WERI-Rb-1 (cell line): Measurements from ENCODE around the gene RELN.

Experiments
- DNase-seq: peaks from one replicate; pipeline ENCODE4 v3.0.0-alpha.2; 2020
- H3K27ac ChIP-seq: fragments of 250-450 bp; sonication (Bioruptor Pico); 2 replicates; pipeline ENCODE4 v1.5.1; 2020; ENCODE audit warnings: mild to moderate bottlenecking, moderate library complexity
- H3K27me3 ChIP-seq: fragments of 250-450 bp; sonication (Bioruptor Pico); 2 replicates; pipeline ENCODE4 v1.5.1; 2021; ENCODE audit warnings: mild to moderate bottlenecking, low read depth, moderate library complexity; ENCODE audit not compliant: insufficient read depth, severe bottlenecking
- H3K36me3 ChIP-seq: fragments of 250-450 bp; sonication (Bioruptor Pico); 2 replicates; pipeline ENCODE4 v1.5.1; 2020; ENCODE audit warnings: mild to moderate bottlenecking, moderate library complexity
- H3K4me3 ChIP-seq: 2 replicates; pipeline ENCODE4 v1.5.1; 2011; ENCODE audit warnings: low read depth, mild to moderate bottlenecking, control low read depth, low read length
- H3K9me3 ChIP-seq: fragments of 250-450 bp; sonication (Bioruptor Pico); 2 replicates; pipeline ENCODE4 v1.5.1; 2021; ENCODE audit warnings: mild to moderate bottlenecking, moderate library complexity; ENCODE audit not compliant: severe bottlenecking
- TF ChIP-seq, protein P1 (sequence below): IDR thresholded peaks from 2 replicates; pipeline ENCODE4 v1.5.1; 2011; ENCODE audit warnings: low read depth, mild to moderate bottlenecking, control low read depth, inconsistent platforms, low read length

RELN gene

GRCh38 chr7:103871473-103871872, 118.0 kb downstream of the RELN start:
- no peak for DNase-seq
- TF ChIP-seq, protein P1, sequence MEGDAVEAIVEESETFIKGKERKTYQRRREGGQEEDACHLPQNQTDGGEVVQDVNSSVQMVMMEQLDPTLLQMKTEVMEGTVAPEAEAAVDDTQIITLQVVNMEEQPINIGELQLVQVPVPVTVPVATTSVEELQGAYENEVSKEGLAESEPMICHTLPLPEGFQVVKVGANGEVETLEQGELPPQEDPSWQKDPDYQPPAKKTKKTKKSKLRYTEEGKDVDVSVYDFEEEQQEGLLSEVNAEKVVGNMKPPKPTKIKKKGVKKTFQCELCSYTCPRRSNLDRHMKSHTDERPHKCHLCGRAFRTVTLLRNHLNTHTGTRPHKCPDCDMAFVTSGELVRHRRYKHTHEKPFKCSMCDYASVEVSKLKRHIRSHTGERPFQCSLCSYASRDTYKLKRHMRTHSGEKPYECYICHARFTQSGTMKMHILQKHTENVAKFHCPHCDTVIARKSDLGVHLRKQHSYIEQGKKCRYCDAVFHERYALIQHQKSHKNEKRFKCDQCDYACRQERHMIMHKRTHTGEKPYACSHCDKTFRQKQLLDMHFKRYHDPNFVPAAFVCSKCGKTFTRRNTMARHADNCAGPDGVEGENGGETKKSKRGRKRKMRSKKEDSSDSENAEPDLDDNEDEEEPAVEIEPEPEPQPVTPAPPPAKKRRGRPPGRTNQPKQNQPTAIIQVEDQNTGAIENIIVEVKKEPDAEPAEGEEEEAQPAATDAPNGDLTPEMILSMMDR, result no peak
- H3K36me3 ChIP-seq, result no peaks in the 10 kb centered on the region

GRCh38 chr7:103870664-103871063, 118.8 kb downstream of the RELN start:
- DNase-seq, result no peak
- TF ChIP-seq, protein P1, result no peak
- Histone ChIP-seq H3K4me3 (no peak overlapping the region), H3K9me3 (no peaks in the 10 kb centered on the region), H3K36me3 (no peaks in the 10 kb centered on the region), H3K27ac (no peak overlapping the region), H3K27me3 (no peaks in the 10 kb centered on the region)

More at GRCh38 chr7:103871473-103871872, 118.0 kb downstream of the RELN start:
- no peaks in the 10 kb centered on the region for H3K27me3 ChIP-seq
- H3K9me3 ChIP-seq, result no peaks in the 10 kb centered on the region
- H3K4me3 ChIP-seq, result no peak overlapping the region
- H3K27ac ChIP-seq, result no peak overlapping the region

DNA sequence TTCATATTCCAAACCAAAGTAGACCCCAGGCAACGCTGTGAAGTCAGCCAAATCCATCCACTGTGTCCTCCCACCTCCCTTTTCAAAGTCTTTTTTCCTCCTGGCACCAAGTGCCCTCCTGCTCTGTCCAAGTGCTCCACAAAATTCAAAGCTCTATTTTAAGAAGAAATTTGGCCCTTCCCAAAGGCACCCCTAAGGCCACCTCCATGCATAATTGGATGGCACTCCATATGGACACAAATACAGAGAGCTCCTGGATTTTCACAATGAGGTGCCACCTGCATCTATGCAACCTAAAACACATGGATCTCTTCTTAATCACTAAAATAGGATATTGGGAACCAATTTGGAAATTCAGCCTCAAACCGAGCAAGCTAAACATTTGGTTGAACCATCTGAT, 121.6 kb downstream of the RELN start:
- TF ChIP-seq, protein P1, result no peak
- Histone ChIP-seq H3K27me3 (no peaks in the 10 kb centered on the region), H3K27ac (no peak overlapping the region), H3K4me3 (no peak overlapping the region), H3K9me3 (no peaks in the 10 kb centered on the region), H3K36me3 (no peaks in the 10 kb centered on the region)
- DNase-seq, result no peak

DNA sequence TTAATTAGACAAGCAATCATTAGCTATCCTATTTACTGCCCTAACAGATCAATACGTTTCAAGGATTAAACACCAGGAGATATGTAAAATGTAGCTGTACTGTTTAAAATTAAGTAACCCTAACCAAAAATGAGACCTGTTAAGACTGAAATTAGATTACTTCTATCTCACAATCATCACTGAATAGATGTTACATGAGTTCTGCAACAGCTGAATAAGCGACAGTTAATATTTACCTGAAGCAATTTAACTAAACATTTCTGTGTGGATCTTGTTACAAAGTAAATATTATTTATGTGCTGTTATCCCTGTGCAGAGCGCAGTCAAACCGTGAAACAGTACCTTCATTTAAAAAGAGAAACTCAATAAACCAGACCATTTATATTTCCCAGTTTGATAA, 122.5 kb downstream of the RELN start:
- H3K27me3 ChIP-seq, result no peaks in the 10 kb centered on the region
- H3K36me3 ChIP-seq, result no peaks in the 10 kb centered on the region
- H3K9me3 ChIP-seq, result no peaks in the 10 kb centered on the region
- no peak overlapping the region for H3K4me3 ChIP-seq
- no peak for DNase-seq
- TF ChIP-seq, protein P1, result no peak
- H3K27ac ChIP-seq, result no peak overlapping the region

GRCh38 chr7:103865442-103865841, 124.0 kb downstream of the RELN start:
- no peak for DNase-seq
- Histone ChIP-seq H3K9me3 (no peaks in the 10 kb centered on the region), H3K36me3 (no peaks in the 10 kb centered on the region), H3K27ac (no peak overlapping the region), H3K27me3 (no peaks in the 10 kb centered on the region), H3K4me3 (no peak overlapping the region)
- TF ChIP-seq, protein P1, result no peak

DNA sequence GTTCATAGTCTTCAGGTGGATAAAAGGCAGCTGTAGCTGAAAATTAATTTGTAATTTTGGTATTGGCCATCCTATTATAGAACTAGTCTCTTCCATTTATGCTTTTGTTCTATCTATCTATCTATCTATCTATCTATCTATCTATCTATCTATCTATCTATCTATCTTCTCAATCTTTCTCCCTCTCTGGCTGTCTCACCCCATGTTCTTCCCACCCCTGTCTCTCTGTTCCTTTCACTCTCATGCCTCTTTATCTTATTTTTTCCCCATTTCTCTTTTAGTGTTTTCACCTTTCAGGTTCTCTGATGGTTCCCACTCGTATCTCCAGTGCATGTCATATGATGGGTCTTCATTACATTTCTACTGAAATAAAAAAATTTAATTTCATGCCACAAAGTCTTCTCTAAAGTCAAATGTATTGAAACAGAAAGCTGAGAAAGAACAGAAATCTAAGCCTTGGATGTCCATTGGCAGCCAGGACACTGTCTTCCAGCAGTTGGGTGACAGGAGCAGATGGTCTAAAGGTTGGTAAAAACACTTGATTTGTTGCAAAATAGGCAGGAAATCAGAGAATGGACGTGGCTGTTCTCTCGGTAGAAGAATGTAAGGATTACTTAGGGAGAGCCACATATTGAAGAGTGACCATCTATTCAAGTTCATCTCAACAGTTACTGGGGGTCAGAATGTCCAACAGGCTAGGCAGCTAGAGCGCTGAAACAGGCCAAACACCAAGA, 127.0 kb downstream of the RELN start:
- TF ChIP-seq, protein P1, result no peak
- H3K27ac ChIP-seq, result no peak overlapping the region
- H3K36me3 ChIP-seq, result no peaks in the 10 kb centered on the region
- H3K9me3 ChIP-seq, result no peaks in the 10 kb centered on the region
- DNase-seq, result no peak
- no peaks in the 10 kb centered on the region for H3K27me3 ChIP-seq
- no peak overlapping the region for H3K4me3 ChIP-seq
